ENCODE data around the gene SCAP. TPM values are rescaled to one million over a fixed set of nuclear protein-coding genes. Genes with fewer than 3 reads are reported as not detected.
"Not testable (repeated sequence)": the region's sequence is repeated elsewhere in the genome, so short reads cannot be mapped to it uniquely, and the experiment has no call there.

Gene SCAP
- total and polyA plus RNA-seq, 2 donors (not counting 1 experiment from before 2014, with no cell fraction given): 55.8 to 113 TPM

- intact Hi-C loops (cut with micrococcal nuclease): loop anchor here (10.0 kb wide), 1 partner anchor 311 kb away; the partner anchor contains the start of gene SMARCC1
- H3K9ac ChIP-seq (ENCODE audit: low read length): no peak overlapping the region
- ChIA-PET CTCF (no interaction called here), POLR2A (interaction anchor here (0.6 kb wide), 1 partner anchor 152 kb away, joined by 9 read pairs; no protein-coding TSS in a partner anchor)
- TF ChIP-seq EZH2 (IDR thresholded peaks at IDR 0.05; ENCODE audit: borderline replicate concordance, insufficient read depth, low read depth, low read length, poor library complexity, severe bottlenecking): no peak
- no peak for TF ChIP-seq CTCF (IDR thresholded peaks at IDR 0.05)
- peaks cover 23% of the 10 kb centered on the region for H4K20me1 ChIP-seq (ENCODE audit: control insufficient read depth, insufficient read depth, low read length, poor library complexity, severe bottlenecking)
- DNase-seq (no peak), ATAC-seq (ENCODE audit: low read depth) (no peak)
- peaks cover 15 to 24% of the 10 kb centered on the region in 2 donors for H3K4me1 ChIP-seq (ENCODE audit: control insufficient read depth in 2 of 2, insufficient read depth in 2 of 2, low read length in 2 of 2)
- H3K27ac ChIP-seq (ENCODE audit: low read length in 2 of 2): peak overlapping the region in 1 of 2 donors; percentile 12
- Mint-ChIP-seq H3K4me1 (peaks cover 38% of the 10 kb centered on the region), H3K9me3 (ENCODE audit: insufficient read depth) (no peaks in the 10 kb centered on the region), H3K27ac (peak overlapping the region; percentile 38), H3K27me3 (no peaks in the 10 kb centered on the region), H3K4me3 (peak overlapping the region; percentile 42)
- H2AFZ ChIP-seq (ENCODE audit: insufficient read depth, low read depth, low read length, poor library complexity, severe bottlenecking): no peak overlapping the region
- H3K4me2 ChIP-seq (replicated peaks; ENCODE audit: low read depth, low read length, poor library complexity, severe bottlenecking): no peak overlapping the region
- 93% methylated on average over 3 of the region's 3 CpGs for WGBS (ENCODE audit: insufficient coverage)
- no peaks in the 10 kb centered on the region for H3K27me3 ChIP-seq (replicated peaks in 1 of 4; ENCODE audit: control extremely low read depth in 1 of 4, control insufficient read depth in 3 of 4, insufficient read depth in 4 of 4, low read length in 3 of 4)
- H3K9me3 ChIP-seq (ENCODE audit: control extremely low read depth in 1 of 3, control insufficient read depth in 2 of 3, insufficient read depth in 1 of 3, low read length in 2 of 3): peaks cover 0 to 7% (median 0%) of the 10 kb centered on the region in 3 donors
- peaks cover 78% of the 10 kb centered on the region for H3K79me2 ChIP-seq (ENCODE audit: control insufficient read depth, insufficient read depth, low read length)
- H3K4me3 ChIP-seq (ENCODE audit: control extremely low read depth in 1 of 5, extremely low read depth in 1 of 5, insufficient read depth in 1 of 5, low read depth in 2 of 5, low read length in 4 of 5): no peak overlapping the region
- peaks cover 0 to 3% of the 10 kb centered on the region in 2 experiments for H3K36me3 ChIP-seq (replicated peaks in 1 of 2; ENCODE audit: control extremely low read depth in 1 of 2, control insufficient read depth in 1 of 2, extremely low read depth in 1 of 2, insufficient read depth in 2 of 2, low read length in 1 of 2)
Measured at GRCh38 chr3:47473391-47473790, 2.4 kb downstream of the SCAP start.

- POLR2A ChIA-PET: no interaction called here
- Histone ChIP-seq H3K4me2 (replicated peaks; ENCODE audit: low read depth, low read length, poor library complexity, severe bottlenecking) (no peak overlapping the region), H3K27ac (ENCODE audit: low read length in 2 of 2) (no peak overlapping the region), H3K27me3 (replicated peaks in 1 of 4; ENCODE audit: control extremely low read depth in 1 of 4, control insufficient read depth in 3 of 4, insufficient read depth in 4 of 4, low read length in 3 of 4) (no peaks in the 10 kb centered on the region), H4K20me1 (ENCODE audit: control insufficient read depth, insufficient read depth, low read length, poor library complexity, severe bottlenecking) (peaks cover 33% of the 10 kb centered on the region), H3K79me2 (ENCODE audit: control insufficient read depth, insufficient read depth, low read length) (peaks cover 85% of the 10 kb centered on the region), H3K36me3 (replicated peaks in 1 of 2; ENCODE audit: control extremely low read depth in 1 of 2, control insufficient read depth in 1 of 2, extremely low read depth in 1 of 2, insufficient read depth in 2 of 2, low read length in 1 of 2) (peaks cover 0 to 3% of the 10 kb centered on the region in 2 experiments), H3K4me1 (ENCODE audit: control insufficient read depth in 2 of 2, insufficient read depth in 2 of 2, low read length in 2 of 2) (peaks cover 5 to 10% of the 10 kb centered on the region in 2 donors), H3K4me3 (ENCODE audit: control extremely low read depth in 1 of 5, extremely low read depth in 1 of 5, insufficient read depth in 1 of 5, low read depth in 2 of 5, low read length in 4 of 5) (no peak overlapping the region), H3K9me3 (ENCODE audit: control extremely low read depth in 1 of 3, control insufficient read depth in 2 of 3, insufficient read depth in 1 of 3, low read length in 2 of 3) (peaks cover 0 to 7% (median 0%) of the 10 kb centered on the region in 3 donors), H3K9ac (ENCODE audit: low read length) (no peak overlapping the region), H2AFZ (ENCODE audit: insufficient read depth, low read depth, low read length, poor library complexity, severe bottlenecking) (no peak overlapping the region)
- no peak for DNase-seq
- no peak for ATAC-seq (ENCODE audit: low read depth)
- no peak for TF ChIP-seq CTCF (IDR thresholded peaks at IDR 0.05)
- no peak for TF ChIP-seq EZH2 (IDR thresholded peaks at IDR 0.05; ENCODE audit: borderline replicate concordance, insufficient read depth, low read depth, low read length, poor library complexity, severe bottlenecking)
- WGBS (ENCODE audit: insufficient coverage): no CpG with 5 or more reads among the region's 3 CpGs
- Mint-ChIP-seq H3K27ac (no peak overlapping the region), H3K4me3 (no peak overlapping the region), H3K4me1 (peaks cover 33% of the 10 kb centered on the region), H3K9me3 (ENCODE audit: insufficient read depth) (no peaks in the 10 kb centered on the region), H3K27me3 (no peaks in the 10 kb centered on the region)
- intact Hi-C loops (cut with micrococcal nuclease): loop anchor here (10.0 kb wide), 1 partner anchor 315 kb away; the partner anchor contains the start of gene SMARCC1
- CTCF ChIA-PET: interaction anchor here (0.9 kb wide), 1 partner anchor 48 kb away, joined by 3 read pairs; no protein-coding TSS in a partner anchor
Measured at GRCh38 chr3:47469616-47470015, 6.1 kb downstream of the SCAP start.

- H3K4me3 ChIP-seq (ENCODE audit: control extremely low read depth in 1 of 5, extremely low read depth in 1 of 5, insufficient read depth in 1 of 5, low read depth in 2 of 5, low read length in 4 of 5); POLR2A ChIA-PET; H3K4me2 ChIP-seq (replicated peaks; ENCODE audit: low read depth, low read length, poor library complexity, severe bottlenecking); H2AFZ ChIP-seq (ENCODE audit: insufficient read depth, low read depth, low read length, poor library complexity, severe bottlenecking); H3K27ac ChIP-seq (ENCODE audit: low read length in 2 of 2); H3K9me3 ChIP-seq (ENCODE audit: control extremely low read depth in 1 of 3, control insufficient read depth in 2 of 3, insufficient read depth in 1 of 3, low read length in 2 of 3); H3K27me3 Mint-ChIP-seq; H3K36me3 ChIP-seq (replicated peaks in 1 of 2; ENCODE audit: control extremely low read depth in 1 of 2, control insufficient read depth in 1 of 2, extremely low read depth in 1 of 2, insufficient read depth in 2 of 2, low read length in 1 of 2); H3K9me3 Mint-ChIP-seq (ENCODE audit: insufficient read depth); H3K4me3 Mint-ChIP-seq; H3K27ac Mint-ChIP-seq; H3K27me3 ChIP-seq (replicated peaks in 1 of 4; ENCODE audit: control extremely low read depth in 1 of 4, control insufficient read depth in 3 of 4, insufficient read depth in 4 of 4, low read length in 3 of 4); H3K9ac ChIP-seq (ENCODE audit: low read length); DNase-seq; ATAC-seq (ENCODE audit: low read depth); intact Hi-C loops (cut with micrococcal nuclease); H3K4me1 ChIP-seq (ENCODE audit: control insufficient read depth in 2 of 2, insufficient read depth in 2 of 2, low read length in 2 of 2): not testable (repeated sequence)
- peaks cover 26% of the 10 kb centered on the region for H3K4me1 Mint-ChIP-seq
- peaks cover 86% of the 10 kb centered on the region for H3K79me2 ChIP-seq (ENCODE audit: control insufficient read depth, insufficient read depth, low read length)
- peaks cover 42% of the 10 kb centered on the region for H4K20me1 ChIP-seq (ENCODE audit: control insufficient read depth, insufficient read depth, low read length, poor library complexity, severe bottlenecking)
- WGBS (ENCODE audit: insufficient coverage): no CpG with 5 or more reads among the region's 1 CpG
- CTCF ChIA-PET: interaction anchor here (1.0 kb wide), 1 partner anchor 48 kb away, joined by 3 read pairs; no protein-coding TSS in a partner anchor
Measured at GRCh38 chr3:47468315-47468714, 7.4 kb downstream of the SCAP start.

Measured in B cell (primary cell).